ENCODE data around the gene KCNQ1. TPM values are rescaled to one million over a fixed set of nuclear protein-coding genes. Genes with fewer than 3 reads are reported as not detected.

The KCNQ1 gene
- total RNA-seq, 6 donors from 2014 or later = 18.0 to 45.4 (median 32.7) TPM

DNA sequence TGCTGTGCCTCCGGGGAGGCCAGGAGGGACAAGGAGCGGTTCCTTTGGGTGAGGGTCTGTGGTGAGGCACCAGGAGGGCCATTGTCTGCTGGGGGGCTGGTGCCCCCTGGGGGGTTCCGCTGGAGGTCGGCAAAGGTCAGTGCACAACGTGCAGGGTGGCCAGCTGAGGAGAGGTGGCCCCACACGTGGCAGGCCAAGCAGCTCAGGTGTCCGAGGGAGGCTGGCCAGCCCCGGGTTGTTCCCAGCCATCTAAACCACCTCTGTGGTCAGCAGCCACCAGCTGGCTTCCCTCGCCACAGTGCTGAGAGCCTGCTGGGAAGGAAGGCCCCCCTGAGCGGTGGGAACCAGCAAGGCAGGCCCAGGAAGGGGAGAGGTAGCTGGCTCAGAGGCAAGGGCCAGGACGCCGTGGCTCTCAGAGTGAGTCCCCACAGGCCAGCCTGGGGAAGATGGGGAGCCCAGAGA, 40.0 kb upstream of the KCNQ1 start:
- Histone ChIP-seq H3K27ac (no peak overlapping the region), H3K4me3 (no peak overlapping the region), H3K9me3 (no peaks in the 10 kb centered on the region), H3K27me3 (no peaks in the 10 kb centered on the region), H3K4me1 (peaks cover 12 to 17% (median 14%) of the 10 kb centered on the region in 4 donors), H3K36me3 (peaks cover 14 to 30% (median 23%) of the 10 kb centered on the region in 4 donors)
- whole genome bisulfite sequencing, 2 donors = 82% methylated on average over 12 of the region's 12 CpGs; no CpG with 5 or more reads in 1 of the 2 donors
- DNase-seq = peak in 1 of 2 donors; percentile 72
- ATAC-seq (ENCODE audit: low FRiP score in 2 of 2) = no peak
- TF ChIP-seq POLR2AphosphoS5 (IDR thresholded peaks at IDR 0.05) = no peak
- TF ChIP-seq, protein P1, sequence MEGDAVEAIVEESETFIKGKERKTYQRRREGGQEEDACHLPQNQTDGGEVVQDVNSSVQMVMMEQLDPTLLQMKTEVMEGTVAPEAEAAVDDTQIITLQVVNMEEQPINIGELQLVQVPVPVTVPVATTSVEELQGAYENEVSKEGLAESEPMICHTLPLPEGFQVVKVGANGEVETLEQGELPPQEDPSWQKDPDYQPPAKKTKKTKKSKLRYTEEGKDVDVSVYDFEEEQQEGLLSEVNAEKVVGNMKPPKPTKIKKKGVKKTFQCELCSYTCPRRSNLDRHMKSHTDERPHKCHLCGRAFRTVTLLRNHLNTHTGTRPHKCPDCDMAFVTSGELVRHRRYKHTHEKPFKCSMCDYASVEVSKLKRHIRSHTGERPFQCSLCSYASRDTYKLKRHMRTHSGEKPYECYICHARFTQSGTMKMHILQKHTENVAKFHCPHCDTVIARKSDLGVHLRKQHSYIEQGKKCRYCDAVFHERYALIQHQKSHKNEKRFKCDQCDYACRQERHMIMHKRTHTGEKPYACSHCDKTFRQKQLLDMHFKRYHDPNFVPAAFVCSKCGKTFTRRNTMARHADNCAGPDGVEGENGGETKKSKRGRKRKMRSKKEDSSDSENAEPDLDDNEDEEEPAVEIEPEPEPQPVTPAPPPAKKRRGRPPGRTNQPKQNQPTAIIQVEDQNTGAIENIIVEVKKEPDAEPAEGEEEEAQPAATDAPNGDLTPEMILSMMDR (IDR thresholded peaks at IDR 0.05) = no peak
- TF ChIP-seq POLR2A (IDR thresholded peaks at IDR 0.05) = no peak
- TF ChIP-seq EP300 (IDR thresholded peaks at IDR 0.05) = no peak

DNA sequence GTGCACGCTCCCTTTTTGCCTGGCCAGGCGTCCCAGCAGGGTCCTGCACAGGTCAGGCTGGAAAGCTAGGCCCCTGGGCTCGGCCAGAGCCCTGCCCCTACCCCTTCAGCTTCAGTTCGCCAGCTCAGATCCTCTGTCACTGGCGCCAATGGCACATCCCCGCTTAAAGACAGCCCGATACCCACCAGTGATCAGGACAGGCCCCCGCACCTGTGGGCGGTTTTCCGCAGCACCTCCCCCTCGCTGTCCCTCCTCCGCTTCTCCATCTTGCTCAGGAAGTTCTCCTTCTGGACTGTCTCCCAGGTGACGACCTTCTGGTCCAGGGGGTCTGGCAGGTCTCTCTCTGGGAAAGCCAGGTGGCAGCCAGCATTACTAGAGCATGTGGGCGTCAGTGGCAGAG, 38.4 kb upstream of the KCNQ1 start:
- WGBS, 2 donors = 85 to 100% methylated on average over 7 to 14 of the region's 14 CpGs
- H3K4me1 ChIP-seq = peaks cover 8 to 11% (median 10%) of the 10 kb centered on the region in 4 donors
- no peaks in the 10 kb centered on the region for H3K9me3 ChIP-seq
- TF ChIP-seq POLR2A (IDR thresholded peaks at IDR 0.05) = no peak
- TF ChIP-seq EP300 (IDR thresholded peaks at IDR 0.05) = no peak
- TF ChIP-seq, protein P1 (IDR thresholded peaks at IDR 0.05) = no peak
- no peak for TF ChIP-seq POLR2AphosphoS5 (IDR thresholded peaks at IDR 0.05)
- H3K27ac ChIP-seq = no peak overlapping the region
- H3K4me3 ChIP-seq = no peak overlapping the region
- H3K36me3 ChIP-seq = peaks cover 14 to 30% (median 23%) of the 10 kb centered on the region in 4 donors
- H3K27me3 ChIP-seq = peaks cover 0 to 5% (median 0%) of the 10 kb centered on the region in 4 donors
- DNase-seq = no peak
- ATAC-seq (ENCODE audit: low FRiP score in 2 of 2) = no peak

DNA sequence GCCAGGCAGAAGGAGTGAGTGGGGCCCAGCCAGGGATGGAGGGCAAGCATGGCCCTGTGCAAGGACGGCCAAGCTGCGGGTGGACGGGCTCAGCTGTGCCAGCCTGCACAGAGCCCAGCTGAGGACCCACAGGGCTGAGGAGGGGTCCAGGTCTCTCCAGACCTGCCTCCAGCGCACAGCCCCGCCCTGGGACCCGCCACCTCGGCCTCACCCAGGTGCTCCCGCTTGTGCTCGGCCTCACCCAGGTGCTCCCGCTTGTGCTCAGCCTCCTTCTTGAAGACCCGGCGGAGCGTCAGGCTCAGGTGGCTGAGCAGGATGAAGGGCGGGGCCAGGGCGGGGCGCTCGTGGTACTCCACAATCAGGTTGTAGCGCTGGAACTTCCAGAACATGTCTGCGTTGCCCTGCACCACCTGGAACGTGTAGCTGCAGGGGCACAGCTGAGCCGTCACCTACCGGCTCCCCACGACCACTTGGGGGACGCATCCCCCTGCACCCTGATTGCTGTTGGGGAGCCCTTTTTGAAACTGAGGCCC, 37.9 kb upstream of the KCNQ1 start:
- 82 to 86% methylated on average over 14 to 24 of the region's 24 CpGs for WGBS, 2 donors
- Histone ChIP-seq H3K9me3 (no peaks in the 10 kb centered on the region), H3K36me3 (peaks cover 14 to 28% (median 23%) of the 10 kb centered on the region in 4 donors), H3K4me1 (peaks cover 3 to 6% (median 5%) of the 10 kb centered on the region in 4 donors), H3K4me3 (no peak overlapping the region), H3K27ac (no peak overlapping the region), H3K27me3 (peaks cover 0 to 5% (median 0%) of the 10 kb centered on the region in 4 donors)
- TF ChIP-seq POLR2A (IDR thresholded peaks at IDR 0.05) (no peak), POLR2AphosphoS5 (IDR thresholded peaks at IDR 0.05) (no peak), EP300 (IDR thresholded peaks at IDR 0.05) (no peak)
- TF ChIP-seq, protein P1 (IDR thresholded peaks at IDR 0.05) = no peak
- DNase-seq (peak in 1 of 2 donors; percentile 84), ATAC-seq (ENCODE audit: low FRiP score in 2 of 2) (no peak)

DNA sequence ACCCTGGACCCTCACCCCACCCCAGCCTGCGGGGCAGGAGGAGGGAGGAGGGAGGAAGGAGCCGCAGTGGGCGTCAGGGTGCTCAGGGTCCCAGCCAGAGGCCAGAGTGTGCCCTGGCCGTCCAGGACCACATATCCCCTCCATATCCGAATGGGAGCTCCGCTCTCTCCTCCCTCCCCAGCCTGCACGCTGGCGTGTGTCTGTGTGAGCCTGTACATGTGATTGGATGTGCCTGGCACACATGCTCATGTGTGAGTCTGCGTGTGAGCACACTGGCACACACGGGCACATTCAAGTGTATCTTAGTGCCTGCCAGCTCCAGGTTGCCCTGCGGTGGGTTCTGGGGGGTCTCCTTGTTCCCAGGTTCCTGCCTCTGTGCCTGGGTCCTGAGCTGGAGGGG, 36.1 kb upstream of the KCNQ1 start:
- DNase-seq (no peak), ATAC-seq (ENCODE audit: low FRiP score in 2 of 2) (no peak)
- no peak overlapping the region for H3K27ac ChIP-seq
- H3K36me3 ChIP-seq = peaks cover 2 to 11% (median 7%) of the 10 kb centered on the region in 4 donors
- H3K4me1 ChIP-seq = no peaks in the 10 kb centered on the region
- TF ChIP-seq POLR2AphosphoS5 (IDR thresholded peaks at IDR 0.05) (no peak), EP300 (IDR thresholded peaks at IDR 0.05) (no peak), POLR2A (IDR thresholded peaks at IDR 0.05) (no peak)
- TF ChIP-seq, protein P1 (IDR thresholded peaks at IDR 0.05) = no peak
- peaks cover 0 to 5% (median 0%) of the 10 kb centered on the region in 4 donors for H3K27me3 ChIP-seq
- H3K9me3 ChIP-seq = no peaks in the 10 kb centered on the region
- 77 to 81% methylated on average over 10 to 11 of the region's 11 CpGs for WGBS, 2 donors
- no peak overlapping the region for H3K4me3 ChIP-seq

DNA sequence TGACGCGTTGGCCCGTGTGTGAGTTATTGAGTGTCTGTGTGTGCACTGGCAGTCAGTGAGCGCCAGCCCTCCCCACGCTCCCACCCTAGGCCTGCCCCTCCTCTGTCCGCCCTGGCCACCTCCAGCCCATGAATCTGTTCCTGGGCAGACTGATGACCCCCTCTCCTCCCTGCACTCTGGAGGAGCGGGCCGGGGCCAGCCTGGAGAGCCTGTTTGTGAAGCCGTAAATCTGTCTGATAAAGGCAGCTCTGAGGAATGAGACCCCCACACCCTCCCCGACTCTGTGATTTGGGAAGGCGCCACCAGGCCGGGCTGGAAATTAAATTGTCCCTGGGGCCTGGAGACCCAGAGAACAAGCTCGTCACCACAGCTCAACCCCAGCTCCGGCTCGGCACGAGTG, 35.7 kb upstream of the KCNQ1 start:
- 63 to 77% methylated on average over 9 to 14 of the region's 16 CpGs for WGBS, 2 donors
- H3K9me3 ChIP-seq = no peaks in the 10 kb centered on the region

More for the DNA sequence above, 35.7 kb upstream of the KCNQ1 start:
- peaks cover 0 to 7% (median 3%) of the 10 kb centered on the region in 4 donors for H3K36me3 ChIP-seq
- ATAC-seq (ENCODE audit: low FRiP score in 2 of 2) (no peak), DNase-seq (peak in 1 of 2 donors; percentile 58)
- H3K4me1 ChIP-seq = no peaks in the 10 kb centered on the region
- TF ChIP-seq, protein P1 (IDR thresholded peaks at IDR 0.05) = no peak
- TF ChIP-seq POLR2A (IDR thresholded peaks at IDR 0.05) = no peak
- no peak for TF ChIP-seq POLR2AphosphoS5 (IDR thresholded peaks at IDR 0.05)
- TF ChIP-seq EP300 (IDR thresholded peaks at IDR 0.05) = no peak
- H3K27ac ChIP-seq = no peak overlapping the region
- peaks cover 0 to 5% (median 0%) of the 10 kb centered on the region in 4 donors for H3K27me3 ChIP-seq
- H3K4me3 ChIP-seq = no peak overlapping the region

Data from upper lobe of left lung (tissue), 6 donors.